WTC11 (cell line): Measurements from ENCODE around the gene DCTPP1. TPM values are rescaled to one million over a fixed set of nuclear protein-coding genes. Genes with fewer than 3 reads are reported as not detected.
A peak's percentile ranks its signal among the peaks of the same experiment; 100 is the strongest.

Experiments used
- ATAC-seq: fragments of 200-7000 bp; cut with Tn5 transposase; 2 replicates; pipeline ENCODE4 v1.10.0; 2021; ENCODE audit warnings: mild to moderate bottlenecking, moderate library complexity
- CTCF ChIA-PET: fragments of 300-600 bp; sonication (Branson Sonifier 250); formaldehyde crosslinking; loops from one replicate; lab custom pipeline; 2021; ENCODE audit warnings: antibody characterized with exemption; lab: Charles Lee
- POLR2A ChIA-PET: fragments of 350-600 bp; sonication (Branson Sonifier 250); formaldehyde crosslinking; loops from one replicate; lab custom pipeline; 2021; ENCODE audit warnings: antibody characterized with exemption; lab: Charles Lee
- DNase-seq: peaks from one replicate; pipeline ENCODE4 v3.0.0; 2021; ENCODE audit warnings: low spot score
- H3K27ac Mint-ChIP-seq: 2 replicates; pipeline ENCODE4 v1.8.0; 2021; ENCODE audit warnings: mixed read lengths
- H3K27me3 Mint-ChIP-seq: 2 replicates; pipeline ENCODE4 v1.8.0; 2021; ENCODE audit warnings: low read depth, mild to moderate bottlenecking, moderate library complexity, mixed read lengths
- H3K36me3 Mint-ChIP-seq: 2 replicates; pipeline ENCODE4 v1.8.0; 2021; ENCODE audit warnings: mixed read lengths
- H3K4me1 Mint-ChIP-seq: 2 replicates; pipeline ENCODE4 v1.8.0; 2022; ENCODE audit warnings: mixed read lengths
- H3K4me3 Mint-ChIP-seq: 2 replicates; pipeline ENCODE4 v1.8.0; 2021; ENCODE audit warnings: mild to moderate bottlenecking, moderate library complexity, mixed read lengths
- H3K9me3 Mint-ChIP-seq: 2 replicates; pipeline ENCODE4 v1.8.0; 2021; ENCODE audit warnings: mixed read lengths
- AR ChIP-seq: fragments of 250-450 bp; sonication (Bioruptor Pico); IDR thresholded peaks from 2 replicates; pipeline ENCODE4 v1.9.0; 2021; ENCODE audit warnings: mild to moderate bottlenecking
- ESRRA ChIP-seq: sonication (generic); formaldehyde crosslinking; IDR thresholded peaks from 2 replicates; pipeline ENCODE4 v1.8.1; 2022; ENCODE audit warnings: mild to moderate bottlenecking, missing genetic modification reagents, borderline replicate concordance
- ETV6 ChIP-seq: sonication (generic); formaldehyde crosslinking; IDR thresholded peaks from 2 replicates; pipeline ENCODE4 v1.8.1; 2022; ENCODE audit warnings: mild to moderate bottlenecking, missing genetic modification reagents
- FOXJ3 ChIP-seq: sonication (generic); formaldehyde crosslinking; IDR thresholded peaks from 2 replicates; pipeline ENCODE4 v1.9.0; 2021; ENCODE audit warnings: missing genetic modification reagents, mild to moderate bottlenecking, borderline replicate concordance
- FOXP1 ChIP-seq: sonication (generic); formaldehyde crosslinking; IDR thresholded peaks from 2 replicates; pipeline ENCODE4 v1.8.0; 2022; ENCODE audit warnings: missing genetic modification reagents, mild to moderate bottlenecking, moderate library complexity, borderline replicate concordance
- HMGA2 ChIP-seq: fragments of 250-450 bp; sonication (Bioruptor Pico); IDR thresholded peaks from 2 replicates; pipeline ENCODE4 v1.4.0; 2021; ENCODE audit warnings: mild to moderate bottlenecking, moderate library complexity
- MLX ChIP-seq: sonication (generic); formaldehyde crosslinking; IDR thresholded peaks from 2 replicates; pipeline ENCODE4 v1.8.1; 2023; ENCODE audit warnings: mild to moderate bottlenecking, missing genetic modification reagents, moderate library complexity
- NFATC4 ChIP-seq: fragments of 250-450 bp; sonication (Bioruptor Pico); IDR thresholded peaks from 2 replicates; pipeline ENCODE4 v1.9.0; 2021; ENCODE audit warnings: mild to moderate bottlenecking
- NFE2L1 ChIP-seq: sonication (generic); formaldehyde crosslinking; IDR thresholded peaks from 2 replicates; pipeline ENCODE4 v1.8.1; 2023; ENCODE audit warnings: missing genetic modification reagents
- NFYB ChIP-seq: sonication (generic); formaldehyde crosslinking; conservative IDR thresholded peaks from 2 replicates; pipeline ENCODE4 v1.8.0; 2022; ENCODE audit warnings: low read depth, missing genetic modification reagents
- SP1 ChIP-seq: sonication (generic); formaldehyde crosslinking; conservative IDR thresholded peaks from 2 replicates; pipeline ENCODE4 v1.8.1; 2022; ENCODE audit warnings: missing genetic modification reagents
- TCF7 ChIP-seq: sonication (generic); formaldehyde crosslinking; IDR thresholded peaks from 2 replicates; pipeline ENCODE4 v1.8.0; 2022; ENCODE audit warnings: mild to moderate bottlenecking, low read depth, missing genetic modification reagents, moderate library complexity
- total RNA-seq: library from RNA; stranded (reverse); gene quantifications from 3 replicates; pipeline ENCODE4 v1.2.3, GENCODE V29; 2021
- TF ChIP-seq, protein P1 (sequence below): sonication (generic); formaldehyde crosslinking; IDR thresholded peaks from 2 replicates; pipeline ENCODE4 v1.8.0; 2023; ENCODE audit warnings: mild to moderate bottlenecking, missing genetic modification reagents
- TF ChIP-seq, protein P2 (sequence below): sonication (generic); formaldehyde crosslinking; IDR thresholded peaks from 2 replicates; pipeline ENCODE4 v1.8.1; 2023; ENCODE audit warnings: mild to moderate bottlenecking, missing genetic modification reagents
- TF ChIP-seq, protein P3 (sequence below): sonication (generic); formaldehyde crosslinking; IDR thresholded peaks from 2 replicates; pipeline ENCODE4 v1.8.1; 2023; ENCODE audit warnings: mild to moderate bottlenecking, moderate library complexity, missing genetic modification reagents
- TF ChIP-seq, protein P4 (sequence below): fragments of 250-450 bp; sonication (Bioruptor Pico); conservative IDR thresholded peaks from 2 replicates; pipeline ENCODE4 v1.9.0; 2021; ENCODE audit warnings: mild to moderate bottlenecking

The DCTPP1 gene
- total RNA-seq, 1 experiment from 2014 or later: 70.5 TPM

DNA sequence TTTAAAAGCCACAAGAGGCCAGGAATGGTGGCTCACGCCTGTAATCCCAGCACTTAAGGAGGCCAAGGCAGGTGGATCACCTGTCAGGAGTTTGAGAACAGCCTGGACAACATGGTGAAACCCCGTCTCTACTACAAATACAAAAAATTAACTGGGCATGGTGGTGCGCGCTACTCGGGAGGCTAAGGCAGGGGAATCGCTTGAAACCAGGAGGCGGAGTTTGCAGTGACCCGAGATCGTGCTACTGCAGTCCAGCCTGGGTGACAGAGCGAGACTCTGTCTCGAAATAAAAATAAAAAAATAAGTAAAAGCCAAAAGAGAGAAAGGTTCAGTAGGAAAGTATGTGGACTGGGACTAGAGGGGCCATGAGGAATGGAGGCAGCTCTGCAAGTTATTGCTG is 29.6 kb upstream of the DCTPP1 start:
- H3K4me1 Mint-ChIP-seq: no peaks in the 10 kb centered on the region
- TF ChIP-seq NFE2L1 (CRISPR knock-in tag) (no peak), FOXP1 (CRISPR knock-in tag) (no peak), NFATC4 (CRISPR knock-in tag) (no peak), HMGA2 (CRISPR knock-in tag) (no peak), ETV6 (no peak)
- TF ChIP-seq, protein P1, sequence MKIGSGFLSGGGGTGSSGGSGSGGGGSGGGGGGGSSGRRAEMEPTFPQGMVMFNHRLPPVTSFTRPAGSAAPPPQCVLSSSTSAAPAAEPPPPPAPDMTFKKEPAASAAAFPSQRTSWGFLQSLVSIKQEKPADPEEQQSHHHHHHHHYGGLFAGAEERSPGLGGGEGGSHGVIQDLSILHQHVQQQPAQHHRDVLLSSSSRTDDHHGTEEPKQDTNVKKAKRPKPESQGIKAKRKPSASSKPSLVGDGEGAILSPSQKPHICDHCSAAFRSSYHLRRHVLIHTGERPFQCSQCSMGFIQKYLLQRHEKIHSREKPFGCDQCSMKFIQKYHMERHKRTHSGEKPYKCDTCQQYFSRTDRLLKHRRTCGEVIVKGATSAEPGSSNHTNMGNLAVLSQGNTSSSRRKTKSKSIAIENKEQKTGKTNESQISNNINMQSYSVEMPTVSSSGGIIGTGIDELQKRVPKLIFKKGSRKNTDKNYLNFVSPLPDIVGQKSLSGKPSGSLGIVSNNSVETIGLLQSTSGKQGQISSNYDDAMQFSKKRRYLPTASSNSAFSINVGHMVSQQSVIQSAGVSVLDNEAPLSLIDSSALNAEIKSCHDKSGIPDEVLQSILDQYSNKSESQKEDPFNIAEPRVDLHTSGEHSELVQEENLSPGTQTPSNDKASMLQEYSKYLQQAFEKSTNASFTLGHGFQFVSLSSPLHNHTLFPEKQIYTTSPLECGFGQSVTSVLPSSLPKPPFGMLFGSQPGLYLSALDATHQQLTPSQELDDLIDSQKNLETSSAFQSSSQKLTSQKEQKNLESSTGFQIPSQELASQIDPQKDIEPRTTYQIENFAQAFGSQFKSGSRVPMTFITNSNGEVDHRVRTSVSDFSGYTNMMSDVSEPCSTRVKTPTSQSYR (CRISPR knock-in tag): no peak
- TF ChIP-seq, protein P2, sequence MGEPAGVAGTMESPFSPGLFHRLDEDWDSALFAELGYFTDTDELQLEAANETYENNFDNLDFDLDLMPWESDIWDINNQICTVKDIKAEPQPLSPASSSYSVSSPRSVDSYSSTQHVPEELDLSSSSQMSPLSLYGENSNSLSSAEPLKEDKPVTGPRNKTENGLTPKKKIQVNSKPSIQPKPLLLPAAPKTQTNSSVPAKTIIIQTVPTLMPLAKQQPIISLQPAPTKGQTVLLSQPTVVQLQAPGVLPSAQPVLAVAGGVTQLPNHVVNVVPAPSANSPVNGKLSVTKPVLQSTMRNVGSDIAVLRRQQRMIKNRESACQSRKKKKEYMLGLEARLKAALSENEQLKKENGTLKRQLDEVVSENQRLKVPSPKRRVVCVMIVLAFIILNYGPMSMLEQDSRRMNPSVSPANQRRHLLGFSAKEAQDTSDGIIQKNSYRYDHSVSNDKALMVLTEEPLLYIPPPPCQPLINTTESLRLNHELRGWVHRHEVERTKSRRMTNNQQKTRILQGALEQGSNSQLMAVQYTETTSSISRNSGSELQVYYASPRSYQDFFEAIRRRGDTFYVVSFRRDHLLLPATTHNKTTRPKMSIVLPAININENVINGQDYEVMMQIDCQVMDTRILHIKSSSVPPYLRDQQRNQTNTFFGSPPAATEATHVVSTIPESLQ (CRISPR knock-in tag): no peak
- TF ChIP-seq, all 79 proteins: peak for 0
- no peaks in the 10 kb centered on the region for H3K36me3 Mint-ChIP-seq
- peaks cover 3% of the 10 kb centered on the region; the same call in 1 of the 2 replicates for H3K27me3 Mint-ChIP-seq
- POLR2A ChIA-PET: no interaction called here
- CTCF ChIA-PET: interaction anchor here (0.9 to 4.3 kb wide), 3 partner anchors 10 to 156 kb away, joined by 3 to 25 read pairs (median 5); no protein-coding TSS in a partner anchor
- DNase-seq (no peak), ATAC-seq (no peak)
- H3K9me3 Mint-ChIP-seq: no peaks in the 10 kb centered on the region
- no peak overlapping the region for H3K4me3 Mint-ChIP-seq
- no peak overlapping the region for H3K27ac Mint-ChIP-seq

- TF ChIP-seq TCF7: no peak
- TF ChIP-seq FOXP1 (CRISPR knock-in tag): 0 out of 2 replicates have a peak, but pooled peaks have one; percentile 23
- no peak for TF ChIP-seq MLX
- TF ChIP-seq FOXJ3 (CRISPR knock-in tag): no peak
- peaks cover 3% of the 10 kb centered on the region; the same call in 1 of the 2 replicates for H3K27me3 Mint-ChIP-seq
- ATAC-seq (no peak; the same call in 1 of the 2 replicates), DNase-seq (no peak)
- no peaks in the 10 kb centered on the region for H3K9me3 Mint-ChIP-seq
- ChIA-PET CTCF (interaction anchor here (0.9 to 4.3 kb wide), 4 partner anchors 9 to 156 kb away, joined by 3 to 25 read pairs (median 4); partner anchors contain the start of gene DCTPP1), POLR2A (no interaction called here)
- H3K4me1 Mint-ChIP-seq: no peaks in the 10 kb centered on the region; the same call in 1 of the 2 replicates
- no peak overlapping the region for H3K27ac Mint-ChIP-seq
- no peaks in the 10 kb centered on the region for H3K36me3 Mint-ChIP-seq
- no peak overlapping the region for H3K4me3 Mint-ChIP-seq
Measured at GRCh38 chr16:30458561-30459394, 28.9 kb upstream of the DCTPP1 start.

DNA sequence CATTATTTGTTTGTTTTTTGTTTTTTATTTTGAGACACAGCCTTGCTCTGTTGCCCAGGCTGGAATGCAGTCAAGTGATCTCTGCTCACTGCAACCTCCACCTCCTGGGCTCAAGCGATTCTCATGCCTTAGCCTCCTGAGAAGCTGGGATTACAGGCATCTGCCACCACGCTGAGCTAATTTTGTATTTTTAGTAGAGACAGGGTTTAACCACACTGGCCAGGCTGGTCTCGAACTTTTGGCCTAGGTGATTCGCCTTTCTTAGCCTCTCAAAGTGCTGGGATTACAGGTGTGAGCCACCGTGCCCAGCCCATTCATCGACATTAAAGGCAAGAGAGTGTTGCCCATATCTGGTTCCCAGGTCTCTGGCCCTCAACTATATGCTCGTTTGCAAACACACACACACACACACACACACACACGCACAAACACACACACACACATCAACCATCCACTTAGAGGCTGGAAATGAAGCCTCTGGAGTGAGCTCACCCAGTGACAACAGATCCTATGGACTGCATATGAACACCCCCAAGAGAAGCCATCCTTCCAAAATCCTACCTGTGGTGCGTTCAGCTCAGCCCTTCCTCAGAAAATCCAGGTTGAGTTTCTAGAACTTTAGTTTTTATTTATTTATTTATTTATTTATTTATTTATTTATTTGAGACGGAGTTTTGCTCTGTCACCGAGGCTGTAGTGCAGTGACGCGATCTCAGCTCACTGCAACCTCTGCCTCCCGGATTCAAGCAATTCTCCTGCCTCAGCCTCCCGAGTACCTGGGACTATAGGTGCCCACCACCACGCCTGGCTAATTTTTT is 28.1 kb upstream of the DCTPP1 start:
- POLR2A ChIA-PET: no interaction called here
- CTCF ChIA-PET: interaction anchor here (0.9 to 4.3 kb wide), 4 partner anchors 8 to 157 kb away, joined by 3 to 25 read pairs (median 10); partner anchors contain the start of gene DCTPP1
- Mint-ChIP-seq H3K27ac (no peak overlapping the region), H3K4me1 (no peaks in the 10 kb centered on the region; the same call in 1 of the 2 replicates), H3K4me3 (no peak overlapping the region), H3K27me3 (no peaks in the 10 kb centered on the region; the same call in 1 of the 2 replicates), H3K36me3 (no peaks in the 10 kb centered on the region), H3K9me3 (no peaks in the 10 kb centered on the region)
- ATAC-seq (no peak), DNase-seq (no peak)
- TF ChIP-seq, protein P3, sequence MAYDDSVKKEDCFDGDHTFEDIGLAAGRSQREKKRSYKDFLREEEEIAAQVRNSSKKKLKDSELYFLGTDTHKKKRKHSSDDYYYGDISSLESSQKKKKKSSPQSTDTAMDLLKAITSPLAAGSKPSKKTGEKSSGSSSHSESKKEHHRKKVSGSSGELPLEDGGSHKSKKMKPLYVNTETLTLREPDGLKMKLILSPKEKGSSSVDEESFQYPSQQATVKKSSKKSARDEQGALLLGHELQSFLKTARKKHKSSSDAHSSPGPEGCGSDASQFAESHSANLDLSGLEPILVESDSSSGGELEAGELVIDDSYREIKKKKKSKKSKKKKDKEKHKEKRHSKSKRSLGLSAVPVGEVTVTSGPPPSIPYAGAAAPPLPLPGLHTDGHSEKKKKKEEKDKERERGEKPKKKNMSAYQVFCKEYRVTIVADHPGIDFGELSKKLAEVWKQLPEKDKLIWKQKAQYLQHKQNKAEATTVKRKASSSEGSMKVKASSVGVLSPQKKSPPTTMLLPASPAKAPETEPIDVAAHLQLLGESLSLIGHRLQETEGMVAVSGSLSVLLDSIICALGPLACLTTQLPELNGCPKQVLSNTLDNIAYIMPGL (CRISPR knock-in tag): no peak
- TF ChIP-seq NFYB (CRISPR knock-in tag): no peak
- TF ChIP-seq SP1: no peak
- no peak for TF ChIP-seq AR (CRISPR knock-in tag)
- no peak for TF ChIP-seq ESRRA (CRISPR knock-in tag)
- TF ChIP-seq, protein P4, sequence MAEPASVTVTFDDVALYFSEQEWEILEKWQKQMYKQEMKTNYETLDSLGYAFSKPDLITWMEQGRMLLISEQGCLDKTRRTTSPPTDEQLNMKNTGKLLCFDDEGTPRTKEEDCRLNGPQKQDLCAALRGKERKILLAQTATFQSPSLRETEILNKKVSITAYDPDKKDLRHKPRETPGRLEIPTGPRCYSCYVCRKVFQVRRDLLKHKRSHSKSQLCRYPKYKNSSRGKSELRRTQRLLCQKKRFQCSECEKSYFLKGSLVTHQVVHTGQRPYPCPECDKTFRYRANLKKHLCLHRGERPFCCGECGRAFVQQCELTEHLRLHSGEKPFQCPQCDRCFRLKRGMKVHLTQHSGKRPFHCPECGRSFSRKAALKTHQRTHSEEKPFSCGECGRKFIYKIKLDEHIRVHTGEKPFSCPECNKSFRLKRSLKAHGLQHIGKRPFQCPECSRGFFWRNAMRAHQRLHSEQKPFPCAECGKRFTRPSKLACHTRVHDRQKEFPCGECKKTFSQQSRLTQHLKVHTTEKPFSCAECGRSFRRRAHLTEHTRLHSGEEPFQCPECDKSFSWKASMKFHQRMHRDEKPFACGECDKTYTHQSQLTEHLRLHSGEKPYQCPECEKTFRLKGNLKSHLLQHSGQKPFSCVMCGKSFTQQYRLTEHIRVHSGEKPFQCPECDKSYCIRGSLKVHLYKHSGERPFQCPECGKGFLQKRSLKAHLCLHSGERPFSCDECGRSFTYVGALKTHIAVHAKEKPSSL: no peak
